ENCODE measurements around the gene FAM131B.

FAM131B gene

DNA sequence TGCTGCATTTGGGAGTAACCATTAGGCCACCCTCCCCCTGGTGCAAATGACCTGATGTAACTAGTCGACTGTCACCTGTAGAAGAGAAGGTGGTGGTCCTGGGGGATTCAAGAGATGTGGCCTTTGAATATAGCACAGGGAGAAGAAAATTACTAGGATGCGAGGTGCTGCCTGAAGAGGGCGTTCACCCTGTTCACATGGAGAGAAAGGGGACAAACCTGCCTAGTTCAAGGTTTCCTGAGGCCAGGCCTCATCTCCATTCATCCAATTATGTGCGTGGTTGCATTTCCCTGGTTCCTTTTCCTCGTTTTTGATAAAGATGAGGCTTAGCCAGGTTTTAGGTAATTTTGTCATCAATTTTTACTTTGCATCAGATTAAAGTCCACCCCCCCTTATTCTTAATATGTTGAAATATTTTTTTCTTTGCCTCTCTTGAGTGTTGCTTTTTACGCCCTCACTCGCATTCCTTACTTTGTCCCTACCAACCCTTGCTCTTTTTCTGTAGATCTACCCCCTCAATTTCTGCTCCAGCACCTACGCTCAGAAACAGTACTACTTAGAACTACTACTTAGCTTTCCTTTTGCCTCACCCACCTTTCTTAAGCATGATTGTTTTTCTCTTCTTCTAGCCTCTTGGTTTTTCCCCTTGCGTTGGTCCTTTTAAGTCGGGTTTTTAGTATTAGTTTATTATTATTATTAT lies 32.9 kb downstream of the FAM131B start:
- DNase-seq (ENCODE audit: low read depth) = no peak
- no peak overlapping the region for H3K4me3 ChIP-seq (replicated peaks; ENCODE audit: low read depth, low read length)
- TF ChIP-seq CTCF (IDR thresholded peaks at IDR 0.05; ENCODE audit: low read length, missing control alignments) = no peak

DNA sequence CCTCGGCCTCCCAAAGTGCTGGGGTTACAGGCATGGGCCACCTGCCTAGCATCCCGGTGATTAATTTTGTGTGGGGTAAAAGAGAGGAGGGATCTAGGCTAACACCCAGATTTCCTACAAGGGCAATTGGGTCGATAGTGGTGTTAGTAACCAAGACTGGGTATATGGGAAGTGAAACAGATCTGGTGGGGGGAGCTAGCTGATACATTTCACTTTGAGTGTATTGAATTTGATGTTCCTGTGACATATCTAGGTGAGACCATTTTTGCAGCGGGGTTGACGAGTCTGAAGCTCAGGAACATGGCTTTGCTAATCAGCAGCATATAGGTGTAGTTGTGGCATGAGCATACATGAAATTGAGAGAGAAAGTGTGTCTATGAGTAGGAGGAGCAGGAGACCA lies 34.6 kb downstream of the FAM131B start:
- TF ChIP-seq CTCF (IDR thresholded peaks at IDR 0.05; ENCODE audit: low read length, missing control alignments) = no peak
- no peak overlapping the region for H3K4me3 ChIP-seq (replicated peaks; ENCODE audit: low read depth, low read length)

GRCh38 chr7:143325240-143325639 lies 37.3 kb downstream of the FAM131B start:
- no peak for DNase-seq (ENCODE audit: low read depth)
- TF ChIP-seq CTCF (IDR thresholded peaks at IDR 0.05; ENCODE audit: low read length, missing control alignments) = no peak

More for the DNA sequence above, 34.6 kb downstream of the FAM131B start:
- DNase-seq (ENCODE audit: low read depth) = no peak

DNA sequence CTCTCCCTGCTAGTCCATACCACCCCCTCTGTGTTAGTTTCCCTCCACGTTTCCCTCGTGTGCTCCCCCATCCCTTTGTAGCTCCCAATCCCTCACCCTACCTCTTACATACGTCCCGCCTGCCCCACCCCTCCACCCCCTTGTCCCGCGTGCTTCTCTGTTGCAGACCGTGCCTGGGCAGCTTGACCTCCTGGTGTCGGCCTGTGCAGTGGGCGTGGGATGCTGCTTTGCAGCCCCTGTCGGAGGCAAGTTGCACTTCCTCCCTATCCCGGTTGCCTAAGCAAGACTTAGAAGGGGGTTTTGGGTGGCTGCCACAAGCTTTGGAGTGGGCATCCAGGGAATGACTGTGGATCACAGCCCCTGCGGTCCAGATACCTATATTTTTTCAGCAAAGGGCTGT lies 38.9 kb downstream of the FAM131B start:
- no peak for TF ChIP-seq CTCF (IDR thresholded peaks at IDR 0.05; ENCODE audit: low read length, missing control alignments)
- DNase-seq (ENCODE audit: low read depth) = no peak
- H3K4me3 ChIP-seq (replicated peaks; ENCODE audit: low read depth, low read length) = no peak overlapping the region

More at GRCh38 chr7:143325240-143325639, 37.3 kb downstream of the FAM131B start:
- H3K4me3 ChIP-seq (replicated peaks; ENCODE audit: low read depth, low read length) = no peak overlapping the region

DNA sequence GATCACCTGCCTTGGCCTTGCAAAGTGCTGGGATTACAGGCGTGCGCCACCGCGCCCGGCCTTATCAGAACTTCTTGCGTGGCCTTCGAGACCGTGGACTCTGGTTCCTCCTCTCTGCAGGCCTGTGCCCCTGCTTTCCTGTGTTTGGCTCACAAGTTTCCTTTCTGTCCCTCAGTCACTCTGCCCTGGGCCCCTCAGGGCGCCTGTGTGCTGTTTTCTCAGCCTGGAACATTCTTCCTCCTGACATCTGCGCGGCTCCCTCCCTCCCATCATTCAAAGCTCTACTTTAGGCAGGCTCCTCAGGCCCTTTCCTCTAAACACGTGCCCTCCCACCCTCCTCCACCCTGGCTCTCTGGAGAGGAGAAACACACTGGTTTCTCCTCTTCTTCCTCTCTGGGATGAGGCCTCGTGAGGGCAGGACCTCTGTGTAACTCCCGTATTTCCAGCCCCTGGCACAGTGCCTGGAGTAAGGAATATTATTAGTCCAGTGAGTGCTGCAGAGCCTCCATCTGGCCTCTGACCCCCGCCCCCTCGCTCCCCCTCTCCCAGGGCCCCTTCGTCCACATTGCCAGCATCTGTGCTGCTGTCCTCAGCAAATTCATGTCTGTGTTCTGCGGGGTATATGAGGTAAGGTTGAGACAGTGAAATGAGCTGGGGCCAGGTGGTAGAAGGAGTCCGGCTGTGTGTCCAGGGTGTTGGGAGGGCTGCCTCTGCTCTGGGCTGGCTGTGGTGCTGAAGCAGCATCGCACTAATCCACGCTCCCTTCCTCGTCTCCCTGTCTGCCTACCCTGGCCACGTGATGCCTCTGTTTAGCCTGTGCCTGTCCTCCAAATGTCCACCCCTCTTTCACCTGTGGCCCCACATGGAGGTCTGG lies 39.5 kb downstream of the FAM131B start:
- TF ChIP-seq CTCF (IDR thresholded peaks at IDR 0.05; ENCODE audit: low read length, missing control alignments) = no peak
- H3K4me3 ChIP-seq (replicated peaks; ENCODE audit: low read depth, low read length) = no peak overlapping the region
- DNase-seq (ENCODE audit: low read depth) = no peak

DNA sequence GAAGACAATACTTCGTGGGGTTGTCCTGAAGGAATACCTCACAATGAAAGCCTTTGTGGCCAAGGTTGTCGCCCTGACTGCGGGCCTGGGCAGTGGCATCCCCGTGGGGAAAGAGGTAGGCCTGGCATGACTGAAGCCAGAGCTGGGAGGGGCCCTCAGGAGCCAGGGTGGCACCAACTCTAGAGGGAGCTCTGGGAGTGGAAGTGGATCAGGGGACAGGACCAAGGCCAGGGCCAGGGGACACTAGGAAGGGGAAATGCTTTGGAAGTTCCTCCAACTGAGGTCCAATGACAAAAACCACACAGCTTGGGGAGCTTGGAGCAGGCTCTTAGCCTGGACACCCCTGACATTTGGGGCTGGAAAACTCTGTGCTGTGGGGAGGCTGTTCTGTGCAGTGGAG lies 40.8 kb downstream of the FAM131B start:
- DNase-seq (ENCODE audit: low read depth) = no peak
- no peak overlapping the region for H3K4me3 ChIP-seq (replicated peaks; ENCODE audit: low read depth, low read length)
- TF ChIP-seq CTCF (IDR thresholded peaks at IDR 0.05; ENCODE audit: low read length, missing control alignments) = no peak

Data from fibroblast of pulmonary artery (primary cell).